HG03565 (cell line): Measurements from ENCODE around the gene CUZD1.
A peak's percentile ranks its signal among the peaks of the same experiment; 100 is the strongest.
"Not testable (repeated sequence)": the region's sequence is repeated elsewhere in the genome, so short reads cannot be mapped to it uniquely, and the experiment has no call there.

Experiments
- ATAC-seq: cut with Tn5 transposase; IDR thresholded peaks from one replicate; pipeline ENCODE4 v1.9.1; 2021; ENCODE audit warnings: mild to moderate bottlenecking, moderate library complexity; ENCODE audit not compliant: unreplicated experiment

Gene CUZD1, protein sequence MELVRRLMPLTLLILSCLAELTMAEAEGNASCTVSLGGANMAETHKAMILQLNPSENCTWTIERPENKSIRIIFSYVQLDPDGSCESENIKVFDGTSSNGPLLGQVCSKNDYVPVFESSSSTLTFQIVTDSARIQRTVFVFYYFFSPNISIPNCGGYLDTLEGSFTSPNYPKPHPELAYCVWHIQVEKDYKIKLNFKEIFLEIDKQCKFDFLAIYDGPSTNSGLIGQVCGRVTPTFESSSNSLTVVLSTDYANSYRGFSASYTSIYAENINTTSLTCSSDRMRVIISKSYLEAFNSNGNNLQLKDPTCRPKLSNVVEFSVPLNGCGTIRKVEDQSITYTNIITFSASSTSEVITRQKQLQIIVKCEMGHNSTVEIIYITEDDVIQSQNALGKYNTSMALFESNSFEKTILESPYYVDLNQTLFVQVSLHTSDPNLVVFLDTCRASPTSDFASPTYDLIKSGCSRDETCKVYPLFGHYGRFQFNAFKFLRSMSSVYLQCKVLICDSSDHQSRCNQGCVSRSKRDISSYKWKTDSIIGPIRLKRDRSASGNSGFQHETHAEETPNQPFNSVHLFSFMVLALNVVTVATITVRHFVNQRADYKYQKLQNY

GRCh38 chr10:122845783-122846332, at the start of gene CUZD1:
TSS of gene CUZD1 (minus strand) at chr10:122845857. CDS start at chr10:122845843, 14 bp downstream.
- no peak for ATAC-seq

DNA sequence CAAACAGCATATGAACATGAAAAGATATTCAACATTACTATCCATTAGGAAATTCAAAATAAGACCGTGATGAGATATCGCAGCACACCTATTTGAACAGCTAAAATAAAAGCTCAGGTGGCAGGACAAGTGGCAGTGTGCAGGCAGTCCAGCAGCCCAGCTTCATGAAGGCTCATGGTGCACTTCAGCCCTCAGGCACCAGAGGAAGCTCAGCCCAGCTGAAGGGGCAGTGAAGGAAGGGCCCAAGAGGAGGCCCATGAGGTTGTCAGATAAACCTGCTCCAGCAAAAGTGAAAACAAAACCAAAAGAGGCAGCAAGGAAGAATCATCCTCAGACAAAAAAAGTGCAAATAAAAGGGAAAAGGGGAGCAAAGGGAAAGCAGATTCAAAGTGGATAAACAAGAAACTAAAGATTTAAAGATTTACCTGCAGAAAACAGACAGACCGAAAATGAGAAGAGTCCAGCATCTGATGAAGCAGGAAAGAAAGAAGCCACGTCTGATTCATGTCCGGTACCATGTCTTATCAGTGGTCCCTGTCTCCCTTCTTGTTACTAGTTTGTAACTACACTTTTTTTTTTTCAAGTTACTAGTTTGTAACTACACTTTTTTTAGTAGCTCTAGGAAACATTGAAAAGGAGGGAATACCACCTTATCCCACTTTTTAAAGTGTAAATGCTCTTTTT, 48.7 kb upstream of the CUZD1 start:
- no peak for ATAC-seq

DNA sequence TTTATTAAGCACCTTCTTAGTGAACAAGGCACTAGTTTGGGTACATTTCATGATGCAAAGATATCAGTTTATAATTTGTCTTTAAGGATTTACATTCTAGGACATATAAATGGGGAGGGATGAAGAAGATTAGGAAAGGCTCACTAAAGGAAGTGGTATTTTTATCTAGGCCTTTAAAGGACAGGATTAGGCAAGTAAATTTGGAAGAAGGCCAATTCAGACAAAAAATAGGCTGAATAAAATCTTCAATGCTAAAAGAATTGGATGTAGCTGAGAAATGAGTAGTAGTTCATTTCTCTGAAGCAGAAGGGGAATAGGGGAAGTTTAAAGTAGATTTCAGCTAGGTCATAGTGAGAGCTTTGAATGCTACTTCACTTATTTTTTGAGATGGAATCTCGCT, 38.5 kb upstream of the CUZD1 start:
- ATAC-seq: no peak

DNA sequence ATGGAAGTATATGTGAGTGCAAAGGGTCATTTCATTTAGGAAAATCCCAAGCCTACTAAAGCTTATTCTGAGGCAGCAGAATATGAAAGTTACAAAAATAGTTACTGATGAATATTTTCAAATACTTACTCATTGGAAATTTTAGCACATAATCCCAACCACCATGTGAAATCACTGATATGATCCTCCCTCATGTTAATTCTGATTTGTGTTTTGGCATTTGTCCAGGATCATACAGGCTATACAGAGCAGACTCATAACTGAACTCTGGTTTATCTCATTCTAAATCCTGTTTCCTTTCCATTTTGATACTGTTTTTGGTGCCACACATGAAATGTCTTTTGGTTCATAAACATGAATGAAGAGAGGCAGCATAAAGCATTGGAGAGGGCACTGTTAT, 37.1 kb upstream of the CUZD1 start:
- ATAC-seq: no peak

DNA sequence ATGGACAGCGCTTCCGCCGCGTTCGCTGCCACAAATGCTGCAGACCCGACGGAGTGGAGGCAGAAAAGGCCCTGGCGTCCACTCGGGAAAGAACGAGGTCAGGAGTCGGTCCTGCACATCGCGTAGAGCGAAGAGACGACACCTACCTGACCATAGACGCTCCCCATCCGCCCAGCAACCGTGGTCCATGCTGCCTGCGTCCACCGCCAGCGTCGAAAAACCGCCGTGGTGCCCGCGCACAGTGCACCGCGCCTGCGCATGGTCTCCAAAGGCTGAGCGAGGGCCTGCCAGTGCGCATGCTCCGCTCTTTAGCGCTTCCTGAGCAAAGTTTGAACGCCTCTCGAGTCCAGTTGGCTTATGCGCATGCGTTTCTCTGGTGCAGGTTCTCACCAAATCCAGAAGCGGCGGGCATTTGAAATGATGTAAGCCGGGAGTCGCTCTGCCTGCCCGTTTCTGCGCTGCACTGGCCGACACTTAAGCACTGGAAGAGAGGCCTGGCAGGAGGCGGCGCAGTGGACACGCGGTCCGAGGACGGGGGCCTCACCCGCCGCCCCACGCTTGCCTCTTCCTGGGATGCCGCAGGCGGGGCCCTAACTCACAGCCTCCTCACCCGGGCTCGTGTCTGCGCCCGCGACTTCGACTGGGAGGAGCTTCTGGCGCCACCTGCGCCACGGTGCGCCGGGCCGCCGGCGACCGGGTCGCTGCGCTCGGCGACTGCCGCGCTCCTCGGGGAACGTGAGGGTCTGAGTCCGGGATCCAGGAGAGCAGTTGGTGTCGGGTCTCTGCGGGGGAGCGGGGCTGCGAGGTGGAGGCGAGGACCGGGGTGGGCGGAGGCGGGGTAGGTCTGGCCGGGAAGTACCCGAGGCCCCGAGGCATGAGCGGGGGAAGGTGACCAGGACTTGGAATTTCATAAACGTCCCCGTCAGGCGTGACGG, 33.9 kb upstream of the CUZD1 start, which contains the start of gene FAM24B:
Gene FAM24B (minus strand): TSS at position 243 of the 935 bp plus-strand sequence. CDS start 29,066 bp downstream, outside the sequence.
- ATAC-seq: peak; percentile 74

DNA sequence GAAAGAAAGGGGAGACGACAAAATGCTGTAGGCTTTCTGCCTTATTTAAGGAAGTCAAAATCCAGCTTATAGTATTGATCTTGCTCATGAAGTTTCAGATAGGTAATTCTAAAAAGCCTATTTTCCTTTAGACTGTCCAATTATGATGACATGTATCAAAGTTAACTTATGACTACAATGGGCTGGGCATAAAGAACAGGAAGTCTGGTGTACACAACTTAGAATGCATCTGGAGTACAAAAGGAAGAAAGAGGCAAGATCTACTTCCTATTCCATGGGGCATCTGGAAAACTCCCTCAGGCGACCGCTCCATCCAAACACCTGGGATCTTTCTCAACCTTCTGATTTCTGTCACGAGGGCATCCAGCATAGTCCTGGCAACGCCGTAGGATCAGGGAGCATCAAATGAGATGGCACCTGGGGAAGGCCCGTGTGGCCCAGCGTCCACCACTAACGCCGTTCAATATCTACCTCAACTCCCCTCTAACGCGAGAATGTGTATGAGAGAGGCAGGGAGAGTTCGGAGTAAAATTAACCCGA, 33.2 kb upstream of the CUZD1 start:
- no peak for ATAC-seq

DNA sequence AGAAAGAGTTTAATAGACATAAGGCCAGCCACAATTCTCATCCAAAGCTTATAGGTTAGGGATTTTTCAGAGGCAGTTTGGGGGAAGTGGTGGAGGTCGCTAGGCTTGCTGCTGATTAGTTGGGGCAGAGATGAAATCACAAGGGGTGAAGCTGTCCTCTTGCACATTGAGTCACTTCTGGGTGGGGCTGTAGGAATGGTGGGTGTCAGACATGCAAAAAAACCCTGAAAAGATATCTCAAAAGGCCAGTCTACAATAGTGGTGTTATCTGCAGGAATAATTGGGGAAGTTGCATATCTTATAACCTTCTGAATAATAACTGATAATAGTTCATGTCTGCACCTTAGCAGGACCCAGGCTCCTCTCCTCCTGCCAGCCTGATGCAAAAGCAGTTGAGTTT, 31.6 kb upstream of the CUZD1 start:
- no peak for ATAC-seq

DNA sequence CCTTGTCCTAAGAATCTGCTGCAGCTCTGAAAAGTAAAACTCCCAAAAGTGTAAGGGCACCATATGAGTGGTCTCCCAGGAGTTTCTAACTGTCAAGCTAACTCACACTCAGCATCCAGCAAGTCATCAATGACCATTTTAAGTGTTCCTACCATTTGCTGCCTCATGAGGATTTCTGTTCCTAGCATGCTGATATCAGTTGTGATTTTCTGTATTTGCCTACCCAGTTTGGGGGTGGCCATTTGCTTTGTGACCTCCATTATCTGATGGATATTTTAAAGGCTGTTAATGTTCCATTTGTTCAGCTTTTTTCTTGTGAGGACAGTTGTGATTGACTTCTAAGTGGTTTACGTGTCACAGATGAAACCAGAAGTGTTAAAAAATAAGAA, 30.8 kb upstream of the CUZD1 start:
- no peak for ATAC-seq

DNA sequence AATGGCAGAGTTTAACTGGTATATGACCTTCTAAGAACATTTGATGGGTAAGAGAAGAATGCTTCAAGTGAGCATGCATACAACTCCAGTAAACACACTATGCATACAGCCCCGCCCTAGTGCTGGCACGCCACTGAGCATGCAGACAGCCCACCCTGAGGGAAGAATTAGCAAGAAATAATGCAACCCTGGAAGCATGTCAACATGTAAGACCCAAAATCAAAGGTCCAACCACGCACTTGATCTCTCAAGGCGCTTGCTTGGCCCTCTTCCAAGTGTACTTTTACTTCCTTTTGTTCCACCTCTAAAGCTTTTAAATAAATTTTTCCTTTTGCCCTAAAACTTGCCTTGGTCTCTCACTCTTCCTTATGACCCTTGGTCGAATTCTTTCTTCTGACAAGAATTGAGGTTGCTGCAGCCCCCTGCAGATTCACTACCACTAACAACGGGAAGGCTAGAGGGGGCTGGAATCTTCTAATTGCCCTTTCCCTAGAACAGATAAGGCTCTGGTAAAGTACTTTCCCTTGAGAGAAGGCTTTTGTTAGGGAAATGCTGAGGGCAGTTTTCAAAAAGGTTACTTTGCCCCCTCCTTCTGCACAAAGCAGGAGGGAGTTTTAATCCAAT, 30.3 kb upstream of the CUZD1 start:
- no peak for ATAC-seq

GRCh38 chr10:122871947-122872346, 26.3 kb upstream of the CUZD1 start:
- not testable (repeated sequence) for ATAC-seq

DNA sequence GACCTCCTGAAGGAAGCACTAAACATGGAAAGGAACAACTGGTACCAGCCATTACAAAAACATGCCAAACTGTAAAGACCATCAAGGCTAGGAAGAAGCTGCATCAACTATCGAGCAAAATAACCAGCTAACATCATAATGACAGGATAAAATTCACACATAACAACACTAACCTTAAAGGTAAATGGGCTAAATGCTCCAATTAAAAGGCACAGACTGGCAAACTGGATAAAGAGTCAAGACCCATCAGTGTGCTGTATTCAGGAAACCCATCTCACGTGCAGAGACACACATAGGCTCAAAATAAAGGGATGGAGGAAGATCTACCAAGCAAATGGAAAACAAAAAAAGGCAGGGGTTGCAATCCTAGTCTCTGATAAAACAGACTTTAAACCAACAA, 23.1 kb upstream of the CUZD1 start:
- ATAC-seq: not testable (repeated sequence)

GRCh38 chr10:122866757-122867482, 21.3 kb upstream of the CUZD1 start:
- not testable (repeated sequence) for ATAC-seq

DNA sequence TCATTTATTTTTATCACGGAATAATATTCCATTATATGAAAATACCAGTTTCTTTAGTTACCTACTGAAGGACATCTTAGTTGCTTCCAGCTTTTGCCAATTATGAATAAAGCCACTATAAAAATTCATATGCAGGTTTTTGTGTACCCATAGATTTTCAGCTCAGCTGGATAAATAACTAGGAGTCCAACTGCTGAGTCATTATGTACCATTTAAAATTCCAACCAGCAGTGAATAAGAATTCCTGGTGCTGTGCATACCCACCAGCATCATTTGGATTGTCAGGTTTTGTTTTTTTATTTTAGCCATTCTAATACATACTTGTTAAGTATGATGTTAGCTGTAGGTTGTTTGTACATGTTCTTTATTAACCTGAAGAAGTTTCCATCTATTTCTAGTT, 19.2 kb upstream of the CUZD1 start:
- no peak for ATAC-seq

DNA sequence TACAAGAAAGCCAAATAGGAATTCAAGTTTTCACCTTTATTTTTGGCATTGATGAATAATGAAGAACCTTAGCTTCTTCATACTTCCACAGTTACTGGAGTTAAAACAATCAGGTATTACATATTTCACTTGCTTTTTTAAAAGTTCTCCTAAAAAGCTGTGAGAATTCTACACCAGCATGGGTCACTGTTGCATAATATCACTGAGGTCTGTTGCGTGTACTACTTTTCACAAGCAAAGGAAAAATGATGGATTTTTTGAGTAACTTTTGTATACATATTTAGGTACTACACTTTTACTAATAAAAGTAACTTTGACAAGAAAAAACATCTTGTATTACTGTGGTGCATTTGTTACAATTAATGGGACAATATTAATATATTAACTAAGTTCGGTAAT, 18.5 kb upstream of the CUZD1 start:
- ATAC-seq: no peak

GRCh38 chr10:122863216-122864193, 17.8 kb upstream of the CUZD1 start:
- no peak for ATAC-seq

- ATAC-seq: no peak
These were observed 16.1 kb upstream of the CUZD1 start for GRCh38 chr10:122861711-122862161.

DNA sequence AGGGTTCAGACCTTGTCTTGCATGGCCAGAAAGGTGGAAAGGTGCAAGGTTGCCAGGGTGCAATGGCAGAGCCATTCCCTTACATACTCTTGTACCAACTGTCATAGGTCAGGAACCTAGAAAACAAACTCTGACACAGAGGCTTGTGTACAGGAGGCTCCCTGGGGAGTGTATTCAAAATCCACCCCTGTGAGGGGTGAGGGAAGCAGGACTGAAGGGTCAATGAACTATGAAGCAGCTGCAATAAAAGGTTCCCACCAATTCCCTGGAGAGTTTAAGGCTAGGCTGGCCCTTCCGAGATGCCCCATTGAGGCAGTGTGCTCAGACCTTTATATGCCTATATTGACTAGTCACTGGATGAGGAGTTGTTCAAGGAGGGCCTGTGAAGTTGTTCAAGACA, 13.9 kb upstream of the CUZD1 start:
- no peak for ATAC-seq

- not testable (repeated sequence) for ATAC-seq
These were observed 12.4 kb upstream of the CUZD1 start for GRCh38 chr10:122858042-122858441.
